K562 (cell line): ENCODE data around the gene TM7SF2. TPM values are rescaled to one million over a fixed set of nuclear protein-coding genes. Genes with fewer than 3 reads are reported as not detected.
A peak's percentile ranks its signal among the peaks of the same experiment; 100 is the strongest.

ENCODE experiments used
- ATAC-seq: fragments of 200-7000 bp; cut with Tn5 transposase; 3 replicates; pipeline ENCODE4 v1.9.1; 2020; ENCODE audit warnings: moderate library complexity
- BruUV-seq: library from RNA; stranded (reverse); fragments of 400-500 nt; replicated peaks from 2 replicates; lab custom pipeline; 2021; lab: Mats Ljungman, UMichigan
- CTCF ChIA-PET: fragments of 300-600 bp; formaldehyde crosslinking; extraction: SDS; loops from one replicate; lab custom pipeline; 2021; ENCODE audit warnings: low intra/inter-chr PET ratio; lab: Yijun Ruan, JAX
- POLR2A ChIA-PET: fragments of 300-600, 350-650 bp; sonication (Branson Sonifier 250); formaldehyde crosslinking; extraction: SDS; loops from one replicate; lab custom pipeline; 2021; ENCODE audit warnings: antibody characterized with exemption, inconsistent platforms; lab: Yijun Ruan, JAX
- DNase-seq, 4 experiments: peaks; one replicate each; pipeline versions ENCODE4 v3.0.0 to v3.0.0-alpha.2; 2011 to 2018; ENCODE audit warnings: low spot score in 3 of 4, mixed read lengths in 3 of 4; ENCODE audit errors: extremely low read depth in 1 of 4
- FAIRE-seq: peaks from 2 replicates; lab custom pipeline; 2011; peaks lifted over from hg19 to GRCh38; lab: Jason Lieb, UNC
- H2AFZ ChIP-seq: 2 replicates; pipeline ENCODE4 v1.6.0; 2011; ENCODE audit warnings: low read depth, low read length, control low read depth, inconsistent platforms
- H3K27ac ChIP-seq: fragments of 200-600 bp; 3 replicates; pipeline ENCODE4 v1.8.0; 2011; ENCODE audit warnings: low read depth, mild to moderate bottlenecking, control low read depth, inconsistent platforms, low read length, moderate library complexity, mixed read lengths; ENCODE audit errors: extremely low read depth
- H3K27me3 ChIP-seq, 2 experiments: fragments of 300-600 bp in 1 of 2; 2 replicates in 1 of 2; 3 replicates in 1 of 2; pipeline versions ENCODE4 v1.6.0 to v1.8.0; 2011; ENCODE audit warnings: inconsistent platforms in 2 of 2, low read length in 2 of 2, mild to moderate bottlenecking in 1 of 2, mixed read lengths in 1 of 2, moderate library complexity in 1 of 2; ENCODE audit not compliant: control insufficient read depth in 2 of 2, insufficient read depth in 2 of 2
- H3K36me3 ChIP-seq: fragments of 300-600 bp; 3 replicates; pipeline ENCODE4 v1.8.0; 2011; ENCODE audit warnings: mild to moderate bottlenecking, low read length, inconsistent platforms; ENCODE audit not compliant: control insufficient read depth, insufficient read depth
- H3K4me1 ChIP-seq, 2 experiments: fragments of 200-600 bp in 1 of 2; replicated peaks in 1 of 2; 2 replicates in 1 of 2; 3 replicates in 1 of 2; pipeline versions ENCODE4 v1.5.1 to v1.8.0; 2011; ENCODE audit warnings: inconsistent platforms in 2 of 2, low read length in 2 of 2, mild to moderate bottlenecking in 1 of 2, mixed read lengths in 1 of 2, moderate library complexity in 1 of 2; ENCODE audit not compliant: control insufficient read depth in 2 of 2, insufficient read depth in 2 of 2
- H3K4me2 ChIP-seq: 2 replicates; pipeline ENCODE4 v1.6.1; 2011; ENCODE audit warnings: low read length, control low read depth, inconsistent platforms, mixed read lengths; ENCODE audit not compliant: insufficient read depth
- H3K4me3 ChIP-seq: fragments of 200-600 bp; sonication (generic), shearing (Covaris generic); 2 replicates; pipeline ENCODE4 v1.5.1; 2016; ENCODE audit warnings: control low read depth, inconsistent platforms
- H3K79me2 ChIP-seq: fragments of 200-600 bp; 3 replicates; pipeline ENCODE4 v1.8.0; 2011; ENCODE audit warnings: low read length, inconsistent platforms; ENCODE audit not compliant: control insufficient read depth, insufficient read depth
- H3K9ac ChIP-seq, 2 experiments: 2 replicates each; pipeline versions ENCODE4 v1.6.0 to v1.6.1; 2011; ENCODE audit warnings: low read depth in 2 of 2, low read length in 2 of 2, control low read depth in 1 of 2, inconsistent platforms in 1 of 2, mild to moderate bottlenecking in 1 of 2, mixed read lengths in 1 of 2; ENCODE audit not compliant: insufficient read depth in 1 of 2
- H3K9me1 ChIP-seq: one replicate; pipeline ENCODE4 v1.6.0; 2011; ENCODE audit warnings: inconsistent platforms, mild to moderate bottlenecking, low read length, moderate library complexity; ENCODE audit not compliant: control insufficient read depth, insufficient read depth
- H3K9me3 ChIP-seq: replicated peaks from 2 replicates; pipeline ENCODE4 v1.5.1; 2011; ENCODE audit warnings: low read depth, low read length, inconsistent platforms; ENCODE audit not compliant: control insufficient read depth, insufficient read depth
- H4K20me1 ChIP-seq: replicated peaks from 2 replicates; pipeline ENCODE4 v1.6.1; 2011; ENCODE audit warnings: low read length, inconsistent platforms, mixed read lengths; ENCODE audit not compliant: control insufficient read depth, insufficient read depth
- BCL6 ChIP-seq: fragments of 250-450 bp; sonication (Bioruptor Pico); IDR thresholded peaks from 2 replicates; pipeline ENCODE4 v1.4.0; 2020
- DDX20 ChIP-seq: fragments of 450-650 bp; IDR thresholded peaks from 2 replicates; pipeline ENCODE4 v1.6.1; 2016; ENCODE audit warnings: missing genetic modification characterization, low read depth, mild to moderate bottlenecking, missing compliant biosample characterization, moderate library complexity
- MCM3 ChIP-seq: fragments of 450-650 bp; IDR thresholded peaks from 2 replicates; pipeline ENCODE4 v1.6.1; 2016
- NFYB ChIP-seq: IDR thresholded peaks from 2 replicates; pipeline ENCODE4 v1.6.1; 2011; ENCODE audit warnings: mild to moderate bottlenecking, moderate library complexity; ENCODE audit not compliant: insufficient read length; ENCODE audit errors: extremely low read depth
- RBM25 ChIP-seq: fragments of 200-400 bp; formaldehyde crosslinking; IDR thresholded peaks from 2 replicates; pipeline ENCODE4 v1.6.1; 2018; ENCODE audit warnings: low read length, low read depth, moderate library complexity; ENCODE audit not compliant: severe bottlenecking
- RFX7 ChIP-seq: fragments of 250-450 bp; sonication (Bioruptor Pico); IDR thresholded peaks from 2 replicates; pipeline ENCODE4 v1.5.1; 2021; ENCODE audit warnings: mild to moderate bottlenecking
- SMARCA5 ChIP-seq: fragments of 450-650 bp; IDR thresholded peaks from 2 replicates; pipeline ENCODE4 v1.6.1; 2016
- SP1 ChIP-seq: sonication (generic); formaldehyde crosslinking; IDR thresholded peaks from 2 replicates; pipeline ENCODE4 v1.8.1; 2022; ENCODE audit warnings: mild to moderate bottlenecking, missing genetic modification reagents
- SRF ChIP-seq, 2 experiments: fragments of 250-450, 450-650 bp in 1 of 2; sonication (Bioruptor Pico) in 1 of 2; sonication (generic) in 1 of 2; formaldehyde crosslinking; IDR thresholded peaks; 2 replicates each; pipeline versions ENCODE4 v1.5.0 to v1.5.1; 2020 to 2022; ENCODE audit warnings: mild to moderate bottlenecking in 1 of 2, missing genetic modification reagents in 1 of 2
- ZFP1 ChIP-seq: fragments of 450-650 bp; formaldehyde crosslinking; IDR thresholded peaks from 2 replicates; pipeline ENCODE4 v1.4.0; 2020; ENCODE audit warnings: mild to moderate bottlenecking, mixed read lengths
- ZKSCAN1 ChIP-seq: fragments of 150-350 bp; IDR thresholded peaks from 2 replicates; pipeline ENCODE4 v1.6.1; 2016; ENCODE audit warnings: low read depth, low read length
- ZSCAN32 ChIP-seq: fragments of 450-650 bp; formaldehyde crosslinking; IDR thresholded peaks from 2 replicates; pipeline ENCODE4 v1.4.0; 2020; ENCODE audit warnings: mild to moderate bottlenecking, moderate library complexity
- WGBS: fragments of 100-300 bp; shearing (Covaris generic); methylation state at CpG from one replicate; pipeline ENCODE4 v1.1.6; 2016; ENCODE audit warnings: low coverage, mixed read lengths; ENCODE audit not compliant: insufficient coverage; ENCODE audit errors: missing lambda C conversion rate; 5-methylcytosine and 5-hydroxymethylcytosine counted together
- in situ Hi-C: fragments of 300-500 bp; cut with MboI; formaldehyde crosslinking; loops from 4 replicates; pipeline ENCODE4 v1.15.0; 2018; ENCODE audit warnings: inconsistent platforms, mixed read lengths
- intact Hi-C: fragments of 100-400 bp; cut with micrococcal nuclease; formaldehyde crosslinking; loops from 2 replicates; pipeline ENCODE4 v1.14.2; 2022
- polyA plus RNA-seq, 8 experiments: library from polyadenylated mRNA; depleted of rRNA in 4 of 8; stranded (reverse) in 5 of 8; unstranded in 3 of 8; fragments of >200 nt; fragmentation: Nextera tagmentation in 2 of 8; fragmentation: Illumina TruSeq in 1 of 8; extraction: Ambion mirVana in 2 of 8; extraction: Trizol in 1 of 8; gene quantifications; 2 replicates each; pipeline versions ENCODE4 v1.2.1 to v1.2.3, GENCODE V29; 2011 to 2014; ENCODE audit warnings: inconsistent platforms in 1 of 8, missing spikeins in 1 of 8
- total RNA-seq, 7 experiments: library from RNA; depleted of rRNA in 6 of 7; stranded (reverse); fragments of >200 nt in 6 of 7; fragmentation: Illumina TruSeq in 2 of 7; extraction: Trizol in 2 of 7; gene quantifications; 2 replicates each; pipeline versions ENCODE4 v1.2.1 to v1.2.3, GENCODE V29; 2011 to 2021; ENCODE audit warnings: low replicate concordance in 1 of 7
- TF ChIP-seq, protein P1 (sequence below): fragments of 250-450 bp; sonication (Bioruptor Pico); IDR thresholded peaks from 2 replicates; pipeline ENCODE4 v1.5.0; 2022; ENCODE audit warnings: mild to moderate bottlenecking
- TF ChIP-seq, protein P2 (sequence below): fragments of 250-450 bp; sonication (Bioruptor Pico); IDR thresholded peaks from 2 replicates; pipeline ENCODE4 v1.8.0; 2021; ENCODE audit warnings: borderline replicate concordance, mild to moderate bottlenecking, moderate library complexity; ENCODE audit not compliant: poor library complexity, severe bottlenecking
- TF ChIP-seq, protein P3 (sequence below): sonication (generic); formaldehyde crosslinking; IDR thresholded peaks from 2 replicates; pipeline ENCODE4 v1.8.1; 2023; ENCODE audit warnings: mild to moderate bottlenecking, missing genetic modification reagents, moderate library complexity
- TF ChIP-seq, protein P4 (sequence below): fragments of 450-650 bp; IDR thresholded peaks from 2 replicates; pipeline ENCODE4 v1.6.1; 2017; ENCODE audit warnings: mild to moderate bottlenecking, moderate library complexity

The TM7SF2 gene
- total and polyA plus RNA-seq, 9 of the 15 experiments (the other 6 are each of a cell fraction or from before 2014, with no cell fraction given), result 1.2 to 22.0 (median 14.3) TPM

DNA sequence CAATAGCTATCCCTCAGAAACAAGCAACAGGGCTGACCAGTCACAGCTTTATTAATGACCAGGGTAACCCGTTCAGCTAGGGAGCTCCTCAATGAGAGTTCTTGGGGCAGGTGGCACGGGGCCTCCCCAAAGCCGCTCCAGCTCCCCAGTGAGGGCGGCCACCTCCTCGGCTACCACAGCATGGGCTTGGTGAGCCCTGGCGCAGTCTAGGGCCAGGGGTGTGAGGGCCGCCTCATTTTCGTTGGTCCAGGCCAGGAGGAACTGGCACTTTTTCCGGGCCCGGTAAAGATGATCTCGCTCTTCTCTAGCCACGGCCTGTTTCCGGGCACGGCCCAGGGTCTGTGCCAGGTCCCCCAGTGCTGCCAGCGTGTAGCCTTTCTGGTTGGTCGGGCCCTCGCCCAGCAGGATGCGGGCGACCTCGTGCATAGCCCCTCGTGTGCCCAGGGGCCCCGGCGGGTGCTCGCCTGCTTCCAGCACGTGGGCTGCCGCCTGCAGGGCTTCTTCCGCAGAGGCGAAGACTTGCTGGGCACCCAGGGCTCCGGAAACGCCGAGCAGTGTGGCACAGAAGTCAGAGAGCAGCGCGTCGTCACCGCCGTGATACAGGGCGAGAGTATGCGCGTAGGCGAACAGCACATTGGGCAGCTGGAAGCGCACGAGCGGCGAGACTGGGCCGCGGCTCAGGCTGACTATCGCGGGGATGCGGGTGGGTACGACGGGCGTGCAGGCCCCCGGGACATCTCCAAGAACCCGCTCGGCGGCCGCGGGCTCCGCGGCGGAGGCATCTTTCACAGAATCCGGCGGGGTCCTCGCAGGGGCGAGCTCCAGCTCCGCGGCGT is 4.9 kb downstream of the TM7SF2 start:
- H3K79me2 ChIP-seq, result peaks cover 48% of the 10 kb centered on the region
- intact Hi-C loops (loop anchor here (1.0 to 10.0 kb wide), 3 partner anchors 103 to 232 kb away; partner anchors contain the start of gene CDC42EP2), in situ Hi-C loops (no loop called here)
- H2AFZ ChIP-seq, result 0 out of 2 replicates have a peak overlapping the region, but pooled peaks have one; percentile 41
- peak; percentile 6 for ATAC-seq
- CTCF ChIA-PET, result interaction anchor here (0.8 to 1.9 kb wide), 4 partner anchors 64 to 269 kb away, joined by 3 to 7 read pairs (median 6); partner anchors contain the start of gene ARL2
- peak overlapping the region; percentile 95 for H3K4me3 ChIP-seq
- POLR2A ChIA-PET, result interaction anchor here (0.6 to 9.5 kb wide), 22 partner anchors 17 to 455 kb away, joined by 3 to 182 read pairs (median 4); partner anchors contain the start of genes BATF2, DPF2, POLA2 and SAC3D1
- DNase-seq, result peak in 1 of 4 experiments; percentile 38
- H3K9me3 ChIP-seq, result no peaks in the 10 kb centered on the region
- peak overlapping the region; percentile 86 for H3K27ac ChIP-seq
- no peaks in the 10 kb centered on the region for H3K9me1 ChIP-seq
- H3K36me3 ChIP-seq, result peaks cover 58% of the 10 kb centered on the region
- peak overlapping the region; percentile 95 for H3K4me2 ChIP-seq
- peak overlapping the region; percentile 89 to 98 for H3K9ac ChIP-seq
- whole genome bisulfite sequencing, result 7% methylated on average over 49 of the region's 68 CpGs
- no peaks in the 10 kb centered on the region for H4K20me1 ChIP-seq
- H3K4me1 ChIP-seq, result peaks cover 33 to 50% of the 10 kb centered on the region in 2 experiments
- no peaks in the 10 kb centered on the region for H3K27me3 ChIP-seq
- FAIRE-seq, result no peak
- BruUV-seq, result no TSS peak
- TF ChIP-seq ZKSCAN1, result no peak
- TF ChIP-seq, protein P1, sequence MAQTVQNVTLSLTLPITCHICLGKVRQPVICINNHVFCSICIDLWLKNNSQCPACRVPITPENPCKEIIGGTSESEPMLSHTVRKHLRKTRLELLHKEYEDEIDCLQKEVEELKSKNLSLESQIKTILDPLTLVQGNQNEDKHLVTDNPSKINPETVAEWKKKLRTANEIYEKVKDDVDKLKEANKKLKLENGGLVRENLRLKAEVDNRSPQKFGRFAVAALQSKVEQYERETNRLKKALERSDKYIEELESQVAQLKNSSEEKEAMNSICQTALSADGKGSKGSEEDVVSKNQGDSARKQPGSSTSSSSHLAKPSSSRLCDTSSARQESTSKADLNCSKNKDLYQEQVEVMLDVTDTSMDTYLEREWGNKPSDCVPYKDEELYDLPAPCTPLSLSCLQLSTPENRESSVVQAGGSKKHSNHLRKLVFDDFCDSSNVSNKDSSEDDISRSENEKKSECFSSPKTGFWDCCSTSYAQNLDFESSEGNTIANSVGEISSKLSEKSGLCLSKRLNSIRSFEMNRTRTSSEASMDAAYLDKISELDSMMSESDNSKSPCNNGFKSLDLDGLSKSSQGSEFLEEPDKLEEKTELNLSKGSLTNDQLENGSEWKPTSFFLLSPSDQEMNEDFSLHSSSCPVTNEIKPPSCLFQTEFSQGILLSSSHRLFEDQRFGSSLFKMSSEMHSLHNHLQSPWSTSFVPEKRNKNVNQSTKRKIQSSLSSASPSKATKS, result no peak
- TF ChIP-seq SMARCA5, result no peak
- TF ChIP-seq, protein P2, sequence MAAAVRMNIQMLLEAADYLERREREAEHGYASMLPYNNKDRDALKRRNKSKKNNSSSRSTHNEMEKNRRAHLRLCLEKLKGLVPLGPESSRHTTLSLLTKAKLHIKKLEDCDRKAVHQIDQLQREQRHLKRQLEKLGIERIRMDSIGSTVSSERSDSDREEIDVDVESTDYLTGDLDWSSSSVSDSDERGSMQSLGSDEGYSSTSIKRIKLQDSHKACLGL (CRISPR knock-in tag), result no peak
- no peak for TF ChIP-seq SRF (CRISPR knock-in tag; IDR thresholded peaks at IDR 0.05)
- no peak for TF ChIP-seq DDX20 (tag)
- TF ChIP-seq SP1, result no peak
- TF ChIP-seq, protein P3, sequence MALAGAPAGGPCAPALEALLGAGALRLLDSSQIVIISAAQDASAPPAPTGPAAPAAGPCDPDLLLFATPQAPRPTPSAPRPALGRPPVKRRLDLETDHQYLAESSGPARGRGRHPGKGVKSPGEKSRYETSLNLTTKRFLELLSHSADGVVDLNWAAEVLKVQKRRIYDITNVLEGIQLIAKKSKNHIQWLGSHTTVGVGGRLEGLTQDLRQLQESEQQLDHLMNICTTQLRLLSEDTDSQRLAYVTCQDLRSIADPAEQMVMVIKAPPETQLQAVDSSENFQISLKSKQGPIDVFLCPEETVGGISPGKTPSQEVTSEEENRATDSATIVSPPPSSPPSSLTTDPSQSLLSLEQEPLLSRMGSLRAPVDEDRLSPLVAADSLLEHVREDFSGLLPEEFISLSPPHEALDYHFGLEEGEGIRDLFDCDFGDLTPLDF (CRISPR knock-in tag), result peak; percentile 3; the same call in 1 of the 2 replicates
- no peak for TF ChIP-seq NFYB
- no peak for TF ChIP-seq RBM25
- TF ChIP-seq BCL6 (CRISPR knock-in tag), result no peak
- TF ChIP-seq, protein P4, sequence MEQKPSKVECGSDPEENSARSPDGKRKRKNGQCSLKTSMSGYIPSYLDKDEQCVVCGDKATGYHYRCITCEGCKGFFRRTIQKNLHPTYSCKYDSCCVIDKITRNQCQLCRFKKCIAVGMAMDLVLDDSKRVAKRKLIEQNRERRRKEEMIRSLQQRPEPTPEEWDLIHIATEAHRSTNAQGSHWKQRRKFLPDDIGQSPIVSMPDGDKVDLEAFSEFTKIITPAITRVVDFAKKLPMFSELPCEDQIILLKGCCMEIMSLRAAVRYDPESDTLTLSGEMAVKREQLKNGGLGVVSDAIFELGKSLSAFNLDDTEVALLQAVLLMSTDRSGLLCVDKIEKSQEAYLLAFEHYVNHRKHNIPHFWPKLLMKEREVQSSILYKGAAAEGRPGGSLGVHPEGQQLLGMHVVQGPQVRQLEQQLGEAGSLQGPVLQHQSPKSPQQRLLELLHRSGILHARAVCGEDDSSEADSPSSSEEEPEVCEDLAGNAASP, result no peak
- TF ChIP-seq ZSCAN32, result no peak
- TF ChIP-seq RFX7 (CRISPR knock-in tag), result no peak
- TF ChIP-seq MCM3, result no peak
- no peak for TF ChIP-seq ZFP1 (CRISPR knock-in tag)
